ENCODE results near the gene STAC. TPM values are rescaled to one million over a fixed set of nuclear protein-coding genes. Genes with fewer than 3 reads are reported as not detected.

STAC gene
- total RNA-seq, 1 experiment from 2014 or later: not detected

DNA sequence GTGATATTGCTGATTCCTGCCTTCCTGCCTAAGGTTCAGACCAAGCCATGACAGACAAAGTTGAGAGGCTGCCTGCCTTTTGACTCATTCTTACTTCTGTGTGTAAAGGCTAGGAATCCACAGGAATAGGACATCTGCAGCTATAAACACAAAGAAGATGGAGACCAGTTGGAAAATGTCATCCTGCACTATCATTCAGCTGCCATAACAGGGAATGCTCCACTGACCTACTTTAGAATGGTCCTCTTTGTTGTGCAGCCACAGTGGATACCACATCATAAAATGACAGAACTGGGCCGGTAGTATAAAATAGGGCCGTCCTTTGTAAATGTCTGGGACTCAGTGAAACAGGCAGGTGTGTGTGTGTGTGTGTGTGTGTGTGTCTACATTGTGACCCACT lies 75.1 kb downstream of the STAC start:
- POLR2A ChIA-PET: no interaction called here
- Mint-ChIP-seq H3K9me3 (ENCODE audit: unreplicated experiment) (no peaks in the 10 kb centered on the region), H3K36me3 (ENCODE audit: insufficient read depth, unreplicated experiment) (no peaks in the 10 kb centered on the region), H3K4me3 (ENCODE audit: unreplicated experiment) (no peak overlapping the region), H3K27me3 (ENCODE audit: insufficient read depth, unreplicated experiment) (peaks cover 7% of the 10 kb centered on the region), H3K4me1 (ENCODE audit: low read depth, unreplicated experiment) (no peaks in the 10 kb centered on the region), H3K27ac (ENCODE audit: unreplicated experiment) (no peak overlapping the region)
- TF ChIP-seq, protein P1, sequence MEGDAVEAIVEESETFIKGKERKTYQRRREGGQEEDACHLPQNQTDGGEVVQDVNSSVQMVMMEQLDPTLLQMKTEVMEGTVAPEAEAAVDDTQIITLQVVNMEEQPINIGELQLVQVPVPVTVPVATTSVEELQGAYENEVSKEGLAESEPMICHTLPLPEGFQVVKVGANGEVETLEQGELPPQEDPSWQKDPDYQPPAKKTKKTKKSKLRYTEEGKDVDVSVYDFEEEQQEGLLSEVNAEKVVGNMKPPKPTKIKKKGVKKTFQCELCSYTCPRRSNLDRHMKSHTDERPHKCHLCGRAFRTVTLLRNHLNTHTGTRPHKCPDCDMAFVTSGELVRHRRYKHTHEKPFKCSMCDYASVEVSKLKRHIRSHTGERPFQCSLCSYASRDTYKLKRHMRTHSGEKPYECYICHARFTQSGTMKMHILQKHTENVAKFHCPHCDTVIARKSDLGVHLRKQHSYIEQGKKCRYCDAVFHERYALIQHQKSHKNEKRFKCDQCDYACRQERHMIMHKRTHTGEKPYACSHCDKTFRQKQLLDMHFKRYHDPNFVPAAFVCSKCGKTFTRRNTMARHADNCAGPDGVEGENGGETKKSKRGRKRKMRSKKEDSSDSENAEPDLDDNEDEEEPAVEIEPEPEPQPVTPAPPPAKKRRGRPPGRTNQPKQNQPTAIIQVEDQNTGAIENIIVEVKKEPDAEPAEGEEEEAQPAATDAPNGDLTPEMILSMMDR (IDR thresholded peaks at IDR 0.05; ENCODE audit: insufficient read depth in 1 of 2, low read depth in 1 of 2, low read length in 1 of 2, severe bottlenecking in 1 of 2, unreplicated experiment in 1 of 2): no peak
- intact Hi-C loops (cut with micrococcal nuclease; ENCODE audit: unreplicated experiment): no loop called here
- BruUV-seq (replicated peaks): no TSS peak
- H3K27me3 ChIP-seq (replicated peaks; ENCODE audit: control insufficient read depth, insufficient read depth, low read length): no peaks in the 10 kb centered on the region
- no peak overlapping the region for H3K4me3 ChIP-seq (ENCODE audit: low read depth, low read length)
- H3K4me1 ChIP-seq: no peaks in the 10 kb centered on the region
- CTCF ChIA-PET: no interaction called here
- no peaks in the 10 kb centered on the region for H3K9me3 ChIP-seq
- DNase-seq: no peak
- H3K36me3 ChIP-seq (ENCODE audit: control insufficient read depth, insufficient read depth, low read length): no peaks in the 10 kb centered on the region

DNA sequence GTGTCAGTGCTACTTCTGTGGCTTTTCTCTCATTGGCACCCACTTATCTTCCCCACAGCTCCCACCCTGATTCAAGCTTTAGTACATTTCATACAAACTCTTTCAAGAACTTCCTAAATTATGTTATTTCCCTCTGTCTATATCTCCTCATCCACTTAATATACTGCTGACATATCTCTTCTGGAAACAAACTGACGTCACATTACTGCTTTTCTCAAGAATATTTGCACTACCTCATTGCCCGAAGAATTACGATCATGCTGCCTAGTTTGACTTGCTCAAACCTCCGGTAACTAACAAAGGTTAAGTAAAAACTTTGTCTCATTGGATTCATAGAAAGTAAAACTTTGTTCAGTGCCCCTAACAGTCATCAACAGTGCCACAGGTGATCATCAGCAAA lies 76.5 kb downstream of the STAC start:
- Histone ChIP-seq H3K9me3 (no peaks in the 10 kb centered on the region), H3K27me3 (replicated peaks; ENCODE audit: control insufficient read depth, insufficient read depth, low read length) (no peaks in the 10 kb centered on the region), H3K36me3 (ENCODE audit: control insufficient read depth, insufficient read depth, low read length) (no peaks in the 10 kb centered on the region), H3K4me1 (no peaks in the 10 kb centered on the region), H3K4me3 (ENCODE audit: low read depth, low read length) (no peak overlapping the region)
- no peaks in the 10 kb centered on the region for H3K36me3 Mint-ChIP-seq (ENCODE audit: insufficient read depth, unreplicated experiment)
- H3K4me3 Mint-ChIP-seq (ENCODE audit: unreplicated experiment): no peak overlapping the region
- no peaks in the 10 kb centered on the region for H3K4me1 Mint-ChIP-seq (ENCODE audit: low read depth, unreplicated experiment)
- intact Hi-C loops (cut with micrococcal nuclease; ENCODE audit: unreplicated experiment): no loop called here
- no peaks in the 10 kb centered on the region for H3K9me3 Mint-ChIP-seq (ENCODE audit: unreplicated experiment)
- H3K27me3 Mint-ChIP-seq (ENCODE audit: insufficient read depth, unreplicated experiment): peaks cover 5% of the 10 kb centered on the region
- H3K27ac Mint-ChIP-seq (ENCODE audit: unreplicated experiment): no peak overlapping the region
- TF ChIP-seq, protein P1 (IDR thresholded peaks at IDR 0.05; ENCODE audit: insufficient read depth in 1 of 2, low read depth in 1 of 2, low read length in 1 of 2, severe bottlenecking in 1 of 2, unreplicated experiment in 1 of 2): no peak
- BruUV-seq (replicated peaks): no TSS peak
- no peak for DNase-seq
- POLR2A ChIA-PET: no interaction called here
- CTCF ChIA-PET: no interaction called here

DNA sequence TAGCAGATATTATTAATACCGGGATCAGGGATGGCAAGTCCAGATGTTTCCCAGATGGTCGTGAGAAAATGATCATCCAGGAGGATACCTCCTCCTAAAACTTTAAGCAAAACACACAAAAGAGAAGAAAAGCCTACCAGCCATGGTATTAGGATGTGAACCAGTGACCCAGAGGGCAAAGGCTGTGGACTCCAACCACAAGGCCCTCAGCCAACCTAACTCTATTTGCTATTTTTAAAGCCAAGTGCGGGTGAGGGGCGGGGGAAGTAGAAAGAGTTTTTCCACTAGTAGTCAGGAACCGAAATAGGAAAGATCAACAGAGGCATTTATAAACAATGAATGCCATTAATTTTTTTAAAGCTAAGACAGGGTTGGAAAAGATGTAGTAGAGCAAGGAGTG lies 77.4 kb downstream of the STAC start:
- Mint-ChIP-seq H3K4me1 (ENCODE audit: low read depth, unreplicated experiment) (no peaks in the 10 kb centered on the region), H3K9me3 (ENCODE audit: unreplicated experiment) (no peaks in the 10 kb centered on the region), H3K27ac (ENCODE audit: unreplicated experiment) (no peak overlapping the region), H3K36me3 (ENCODE audit: insufficient read depth, unreplicated experiment) (no peaks in the 10 kb centered on the region), H3K4me3 (ENCODE audit: unreplicated experiment) (no peak overlapping the region), H3K27me3 (ENCODE audit: insufficient read depth, unreplicated experiment) (peaks cover 5% of the 10 kb centered on the region)
- no peak for DNase-seq
- Histone ChIP-seq H3K9me3 (no peaks in the 10 kb centered on the region), H3K36me3 (ENCODE audit: control insufficient read depth, insufficient read depth, low read length) (no peaks in the 10 kb centered on the region), H3K27me3 (replicated peaks; ENCODE audit: control insufficient read depth, insufficient read depth, low read length) (no peaks in the 10 kb centered on the region), H3K4me1 (no peaks in the 10 kb centered on the region), H3K4me3 (ENCODE audit: low read depth, low read length) (no peak overlapping the region)
- no TSS peak for BruUV-seq (replicated peaks)
- TF ChIP-seq, protein P1 (IDR thresholded peaks at IDR 0.05; ENCODE audit: insufficient read depth in 1 of 2, low read depth in 1 of 2, low read length in 1 of 2, severe bottlenecking in 1 of 2, unreplicated experiment in 1 of 2): no peak
- CTCF ChIA-PET: no interaction called here
- intact Hi-C loops (cut with micrococcal nuclease; ENCODE audit: unreplicated experiment): no loop called here
- POLR2A ChIA-PET: no interaction called here

Measured in Caco-2 (cell line).